Endometrium (tissue), 2 donors: ENCODE results near the gene RAMP1.
A peak's percentile ranks its signal among the peaks of the same experiment; 100 is the strongest.
"Not testable (repeated sequence)": the region's sequence is repeated elsewhere in the genome, so short reads cannot be mapped to it uniquely, and the experiment has no call there.

Experiments
- FAIRE-seq: peaks from 2 replicates; lab custom pipeline; 2012; peaks lifted over from hg19 to GRCh38; lab: Jason Lieb, UNC
- donor health status: control.
- donor health status: control.

RAMP1 gene

GRCh38 chr2:237859533-237860272 lies at the start of gene RAMP1:
Gene RAMP1 (plus strand): TSS chr2:237859623. CDS start chr2:237859676, 53 bp downstream.
- no peak for FAIRE-seq

DNA sequence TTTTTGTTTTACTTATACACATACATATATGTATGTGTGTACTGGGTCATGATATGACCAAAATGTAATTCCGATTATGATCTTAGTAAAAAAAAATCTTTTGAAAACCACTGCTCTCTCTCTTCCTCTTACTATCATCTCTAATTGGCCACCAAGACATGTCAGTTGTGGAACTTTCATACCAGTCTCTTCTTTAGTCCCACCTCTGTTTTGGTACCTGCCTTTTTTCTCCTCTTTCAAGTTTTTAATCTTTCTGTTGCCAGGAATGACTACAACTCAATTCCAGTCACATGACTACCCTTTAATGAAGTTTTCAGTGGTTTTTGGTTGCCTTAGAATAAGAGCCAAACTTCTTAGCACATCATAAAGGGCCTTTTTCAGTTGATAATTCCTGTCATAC lies 43.8 kb upstream of the RAMP1 start:
- no peak for FAIRE-seq

DNA sequence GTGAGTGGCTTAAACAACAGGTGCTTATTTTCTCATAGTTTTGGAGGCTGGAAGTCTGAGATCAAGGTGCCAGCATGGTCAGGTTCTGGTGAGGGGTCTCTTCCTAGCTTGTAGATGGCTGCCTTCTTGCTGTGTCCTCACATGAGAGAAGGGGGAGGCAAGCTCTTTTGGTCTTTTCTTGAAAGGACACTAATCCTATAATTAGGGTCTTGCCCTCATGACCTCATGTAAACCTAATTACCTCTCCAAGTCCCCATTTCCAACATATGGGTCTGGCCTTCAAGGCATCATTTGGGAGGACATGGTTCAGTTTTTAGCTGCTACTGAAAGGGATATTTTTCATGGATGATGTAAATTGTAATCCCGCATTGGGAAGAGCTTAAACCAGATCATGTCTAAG lies 42.9 kb upstream of the RAMP1 start:
- no peak for FAIRE-seq

- FAIRE-seq, result no peak
Measured at GRCh38 chr2:237818066-237818473, 41.4 kb upstream of the RAMP1 start.

GRCh38 chr2:237819231-237819630 lies 40.2 kb upstream of the RAMP1 start:
- FAIRE-seq, result no peak

DNA sequence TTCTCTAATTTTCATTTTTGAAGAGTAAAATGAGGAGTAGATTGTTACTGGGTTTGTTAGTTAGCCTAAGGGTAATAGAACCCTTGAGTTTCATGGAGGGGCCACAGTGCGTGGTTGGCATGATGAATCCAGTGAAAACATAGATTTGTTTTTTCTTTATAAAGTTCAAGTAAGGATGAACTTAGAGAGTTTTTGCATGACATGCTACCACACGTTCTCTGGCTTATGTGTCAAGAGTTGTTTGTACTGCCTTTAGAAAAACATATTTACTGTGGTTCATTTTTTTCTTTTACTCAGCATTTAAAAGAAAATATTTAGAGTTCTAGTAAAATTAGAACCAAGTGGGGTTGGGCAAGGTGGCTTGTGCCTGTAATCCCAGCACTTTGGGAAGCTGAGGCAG lies 39.0 kb upstream of the RAMP1 start:
- FAIRE-seq, result no peak

GRCh38 chr2:237823544-237823943 lies 35.9 kb upstream of the RAMP1 start:
- peak; percentile 26 for FAIRE-seq

DNA sequence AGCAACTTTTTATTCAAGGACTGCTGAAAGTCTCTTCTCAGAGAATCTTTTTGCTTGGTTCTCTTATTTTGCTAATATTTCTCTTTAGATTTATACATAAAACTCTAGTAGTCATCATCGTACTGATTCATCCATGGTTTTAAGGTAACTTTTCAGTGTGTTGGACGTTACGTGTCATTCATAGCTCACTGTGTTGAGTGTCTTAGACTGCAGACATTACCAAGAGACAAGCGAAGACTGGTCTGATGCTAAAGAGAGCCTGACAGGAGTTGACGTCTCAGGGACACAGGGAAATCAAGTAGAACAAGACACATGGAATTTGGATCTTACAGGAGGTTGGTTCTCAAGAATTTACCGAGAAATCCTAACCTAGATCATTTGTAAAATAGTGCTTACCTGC lies 35.3 kb upstream of the RAMP1 start:
- no peak for FAIRE-seq

GRCh38 chr2:237827421-237827987 lies 31.9 kb upstream of the RAMP1 start:
- no peak for FAIRE-seq

DNA sequence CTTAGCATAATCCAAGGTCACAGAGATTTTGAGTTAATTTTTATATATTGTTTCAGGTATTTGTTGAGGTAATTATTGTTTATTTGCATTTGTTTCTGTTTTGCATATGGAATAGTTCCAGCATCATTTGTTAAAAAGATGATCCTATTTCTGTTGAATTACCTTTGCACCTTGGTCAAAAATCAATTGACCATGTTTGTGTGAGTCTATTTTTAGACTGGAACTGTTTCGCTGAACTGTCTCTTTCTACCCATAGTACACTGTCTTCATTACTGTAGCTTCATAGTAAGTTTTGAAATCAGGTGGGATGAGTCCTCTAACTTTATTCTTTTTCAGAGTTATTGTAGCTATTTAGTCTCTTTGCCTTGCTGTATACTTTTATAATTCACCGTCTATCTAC lies 28.9 kb upstream of the RAMP1 start:
- no peak for FAIRE-seq

DNA sequence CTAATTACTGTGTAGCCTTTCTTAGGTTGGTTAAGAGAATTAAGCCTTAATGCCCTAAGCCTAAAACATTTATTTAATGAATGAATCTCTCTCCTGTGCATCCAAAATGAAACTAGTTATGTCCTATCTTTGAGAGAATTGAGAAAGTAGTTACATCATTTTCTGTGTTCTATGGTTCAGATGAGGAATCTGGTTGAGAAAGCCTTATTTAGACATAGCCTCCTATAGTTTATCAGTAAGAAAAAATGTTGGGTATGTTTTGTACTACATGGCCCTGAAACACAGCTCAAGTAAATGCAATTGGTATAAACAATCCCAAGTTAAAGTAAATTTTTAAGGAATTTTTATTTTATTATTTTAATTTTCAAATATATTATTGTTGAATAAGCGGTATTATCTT lies 25.9 kb upstream of the RAMP1 start:
- no peak for FAIRE-seq

GRCh38 chr2:237835372-237835771 lies 24.1 kb upstream of the RAMP1 start:
- FAIRE-seq, result no peak

DNA sequence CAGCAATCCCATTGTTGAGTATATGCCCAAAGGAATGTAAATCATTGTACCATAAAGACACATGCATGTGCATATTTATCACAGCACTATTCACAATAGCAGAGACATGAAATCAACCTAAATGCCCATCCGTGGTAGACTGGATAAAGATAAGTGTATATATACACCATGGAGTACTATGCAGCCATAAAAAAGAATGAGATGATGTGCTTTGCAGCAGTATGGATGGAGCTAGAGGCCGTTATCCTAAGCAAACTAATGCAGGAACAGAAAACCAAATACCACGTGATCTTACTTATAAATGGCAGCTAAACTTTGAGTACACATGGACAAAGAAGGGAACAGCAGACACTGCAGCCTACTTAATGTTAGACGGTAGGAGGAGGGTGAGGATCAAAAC lies 18.4 kb upstream of the RAMP1 start:
- no peak for FAIRE-seq

DNA sequence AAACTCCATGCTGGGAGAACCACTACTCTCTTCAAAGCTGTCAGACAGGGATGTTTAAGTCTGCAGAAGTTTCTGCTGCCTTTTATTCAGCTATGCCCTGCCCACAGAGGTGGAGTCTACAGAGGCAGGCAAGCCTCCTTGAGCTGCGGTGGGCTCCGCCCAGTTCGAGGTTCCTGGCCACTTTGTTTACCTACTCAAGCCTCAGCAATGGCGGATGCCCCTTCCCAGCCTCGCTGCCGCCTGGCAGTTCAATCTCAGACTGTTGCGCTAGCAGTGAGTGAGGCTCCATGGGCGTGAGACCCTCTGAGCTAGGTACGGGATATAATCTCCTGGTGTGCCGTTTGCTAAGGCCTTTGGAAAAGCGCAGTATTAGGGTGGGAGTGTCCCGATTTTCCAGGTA lies 10.5 kb upstream of the RAMP1 start:
- FAIRE-seq, result not testable (repeated sequence)

GRCh38 chr2:237854295-237854694 lies 5.1 kb upstream of the RAMP1 start:
- FAIRE-seq, result no peak

- FAIRE-seq, result no peak
Measured at GRCh38 chr2:237857791-237858190, 1.6 kb upstream of the RAMP1 start.

GRCh38 chr2:237858294-237859081 lies 935 bp upstream of the RAMP1 start:
- FAIRE-seq, result peak; percentile 60

DNA sequence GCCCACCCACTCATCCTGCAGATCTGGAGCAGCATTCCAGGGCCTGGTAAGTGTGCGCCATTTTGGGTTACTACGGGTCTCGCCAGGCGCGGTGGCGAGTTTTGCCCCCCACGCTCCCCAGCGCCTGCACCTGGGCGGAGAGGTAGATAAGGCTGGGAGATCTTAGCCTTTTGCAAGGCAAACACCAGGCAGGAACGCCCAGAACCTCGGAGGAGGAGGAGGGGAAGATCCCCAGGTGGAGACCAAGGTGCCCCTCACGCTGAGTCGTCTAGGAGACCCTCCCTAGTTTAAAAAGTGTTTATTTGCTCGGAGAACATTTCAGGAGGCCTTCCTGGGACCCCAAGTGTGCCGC lies 365 bp upstream of the RAMP1 start:
- FAIRE-seq, result no peak

- FAIRE-seq, result no peak
Measured at GRCh38 chr2:237860273-237860935, 981 bp downstream of the RAMP1 start.

DNA sequence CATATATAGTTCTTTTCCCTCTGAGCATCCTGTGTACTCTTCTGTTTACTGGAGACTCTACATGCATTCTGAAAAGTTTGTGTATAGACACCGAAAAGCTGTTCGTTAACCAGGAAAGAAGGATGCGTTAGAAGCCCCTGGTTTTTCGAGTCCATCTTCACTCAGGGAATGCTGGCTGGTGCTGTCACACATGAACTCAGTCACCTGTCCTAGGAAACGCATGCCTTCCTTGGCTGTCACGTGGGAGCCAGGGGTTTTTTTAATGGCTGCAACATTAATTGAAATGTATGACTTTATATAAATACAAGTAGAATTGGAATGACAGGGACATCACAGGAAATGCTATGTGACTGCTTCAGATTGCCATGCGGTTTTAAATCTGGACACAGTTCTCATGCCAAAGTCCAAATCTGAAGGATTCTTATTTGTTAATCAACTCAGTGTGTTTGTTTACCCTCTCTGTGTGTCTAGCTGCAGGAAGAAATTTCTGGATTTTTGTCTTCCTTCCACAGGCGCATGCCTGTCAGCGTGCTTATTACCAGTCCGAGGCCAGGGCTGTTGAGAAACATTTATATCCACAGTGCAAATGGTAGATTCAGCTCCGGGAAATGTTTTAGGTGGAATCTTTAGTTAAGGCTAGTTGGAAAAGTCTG lies 2.6 kb downstream of the RAMP1 start:
- FAIRE-seq, result no peak

GRCh38 chr2:237862528-237862895 lies 3.1 kb downstream of the RAMP1 start:
- no peak for FAIRE-seq

DNA sequence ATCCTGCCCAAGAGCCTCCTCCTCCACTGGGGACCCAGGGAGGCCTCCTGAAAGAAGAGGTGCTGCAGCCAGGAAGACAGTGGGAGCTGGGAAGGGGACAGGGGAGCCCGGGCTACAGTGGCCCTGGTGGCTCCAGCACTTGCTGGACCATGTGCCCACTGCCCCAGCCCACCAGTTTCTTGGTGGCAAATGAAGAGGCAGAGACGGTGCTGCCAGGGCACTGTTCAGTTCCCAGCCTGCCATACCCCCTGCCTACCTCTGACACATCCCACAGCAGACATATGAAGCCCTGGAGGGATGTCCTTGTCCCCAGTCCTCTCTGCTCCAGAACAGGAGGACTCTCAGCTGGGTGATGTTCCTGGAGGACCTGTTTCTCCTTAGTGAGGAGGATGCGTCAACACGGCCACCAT lies 3.7 kb downstream of the RAMP1 start:
- FAIRE-seq, result no peak
